Measurements from ENCODE around the gene COL5A1.

The COL5A1 gene

DNA sequence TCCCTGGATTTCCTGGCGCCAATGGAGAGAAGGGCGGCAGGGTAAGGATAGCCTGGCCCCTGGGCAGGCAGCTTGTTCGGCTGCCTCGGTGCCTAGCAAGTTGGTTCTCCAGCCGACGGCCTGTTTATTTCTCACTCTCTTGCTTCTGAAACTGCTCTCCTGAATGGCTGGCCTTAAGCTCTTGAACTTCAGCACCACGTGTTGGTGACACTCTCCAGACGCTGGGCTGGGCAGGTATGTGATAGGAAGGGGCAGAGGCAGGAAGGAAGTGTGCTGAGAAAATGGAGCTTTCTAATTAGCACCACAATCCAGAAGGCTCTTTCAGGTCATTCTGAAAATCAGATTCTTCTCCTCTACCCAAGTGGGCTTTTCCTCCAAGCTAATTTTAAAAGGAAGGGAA, 147.6 kb downstream of the COL5A1 start:
- DNase-seq (ENCODE audit: extremely low spot score) = no peak
- ChIA-PET POLR2A (no interaction called here), CTCF (no interaction called here)
- no peak for TF ChIP-seq CTCF (IDR thresholded peaks at IDR 0.05; ENCODE audit: control extremely low read depth, extremely low read depth, low read depth, missing control alignments)

GRCh38 chr9:134791009-134791408, 149.4 kb downstream of the COL5A1 start:
- TF ChIP-seq CTCF (IDR thresholded peaks at IDR 0.05; ENCODE audit: control extremely low read depth, extremely low read depth, low read depth, missing control alignments) = no peak
- ChIA-PET CTCF (no interaction called here), POLR2A (no interaction called here)
- DNase-seq (ENCODE audit: extremely low spot score) = no peak

- ChIA-PET POLR2A (no interaction called here), CTCF (interaction anchor here (2.5 kb wide), 1 partner anchor 10 kb away, joined by 6 read pairs; no protein-coding TSS in a partner anchor)
- no peak for TF ChIP-seq CTCF (IDR thresholded peaks at IDR 0.05; ENCODE audit: control extremely low read depth, extremely low read depth, low read depth, missing control alignments)
- no peak for DNase-seq (ENCODE audit: extremely low spot score)
Observed at GRCh38 chr9:134792627-134793026, 151.0 kb downstream of the COL5A1 start.

DNA sequence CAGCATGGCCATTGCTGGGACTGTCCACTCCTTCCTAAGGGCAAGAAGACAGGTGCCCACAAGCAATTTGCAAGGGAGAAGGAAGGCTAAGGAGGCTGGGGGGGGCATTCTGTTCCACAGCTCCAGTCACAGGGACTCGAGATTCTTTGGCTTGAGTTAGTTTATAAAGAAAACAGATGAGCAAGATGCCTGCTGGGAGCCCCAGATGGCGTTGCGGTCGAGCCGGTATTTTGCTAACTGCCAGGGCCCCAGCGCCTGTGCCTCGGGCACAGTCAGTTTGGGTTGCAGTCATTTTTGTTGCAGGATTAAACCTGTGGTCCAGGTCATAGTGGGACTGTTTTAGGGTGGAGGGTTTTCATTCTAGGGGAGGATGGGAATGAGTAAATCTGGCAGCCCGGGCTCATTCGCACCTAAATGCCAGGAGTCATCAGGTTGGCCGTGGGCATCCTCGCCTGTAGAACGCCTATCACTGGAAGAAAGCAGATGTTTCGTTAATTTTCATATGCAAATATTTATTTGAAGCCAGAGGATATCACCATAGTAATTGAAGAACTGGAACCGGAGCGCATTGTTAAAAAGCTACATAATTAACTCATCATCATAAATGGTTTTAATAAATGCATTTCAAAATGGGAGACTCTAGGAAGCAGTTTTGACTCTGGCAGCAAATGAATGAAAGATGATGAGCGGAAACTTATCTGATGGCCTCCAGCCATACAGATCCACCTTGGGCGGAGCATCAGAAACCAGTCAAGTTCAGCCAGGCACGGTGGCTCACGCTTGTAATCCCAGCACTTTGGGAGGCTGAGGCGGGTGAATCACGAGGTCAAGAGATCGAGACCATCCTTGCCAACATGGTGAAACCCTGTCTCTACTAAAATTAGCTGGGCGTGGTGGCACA, 151.9 kb downstream of the COL5A1 start:
- CTCF ChIA-PET = interaction anchor here (2.5 kb wide), 1 partner anchor 11 kb away, joined by 6 read pairs; no protein-coding TSS in a partner anchor
- no peak for TF ChIP-seq CTCF (IDR thresholded peaks at IDR 0.05; ENCODE audit: control extremely low read depth, extremely low read depth, low read depth, missing control alignments)
- no peak for DNase-seq (ENCODE audit: extremely low spot score)
- POLR2A ChIA-PET = no interaction called here

- TF ChIP-seq CTCF (IDR thresholded peaks at IDR 0.05; ENCODE audit: control extremely low read depth, extremely low read depth, low read depth, missing control alignments) = no peak
- DNase-seq (ENCODE audit: extremely low spot score) = no peak
- ChIA-PET CTCF (interaction anchor here (1.0 to 2.5 kb wide), 2 partner anchors 12 to 40 kb away, joined by 3 to 6 read pairs; no protein-coding TSS in a partner anchor), POLR2A (no interaction called here)
Observed at GRCh38 chr9:134794663-134795370, 153.2 kb downstream of the COL5A1 start.

DNA sequence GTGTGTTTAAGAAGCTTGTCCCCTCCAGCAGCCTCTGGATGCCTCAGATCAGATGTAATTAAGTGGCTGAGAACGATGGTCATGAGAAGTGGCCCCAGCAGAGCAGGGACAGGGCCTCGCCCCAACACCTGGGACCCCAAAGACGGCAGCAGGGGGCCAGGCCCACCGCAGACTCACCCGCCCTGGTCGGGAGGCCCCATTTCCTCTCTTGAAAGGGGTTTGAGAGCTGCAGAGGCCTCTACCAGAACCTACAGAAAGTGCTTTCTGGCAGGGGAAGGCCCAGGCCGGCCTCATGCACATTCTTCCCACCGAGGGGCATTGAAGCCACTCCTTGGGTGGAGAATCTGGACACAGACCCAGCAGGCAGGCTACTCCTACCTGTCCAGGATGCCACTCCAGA, 153.8 kb downstream of the COL5A1 start:
- ChIA-PET CTCF (no interaction called here), POLR2A (no interaction called here)
- no peak for DNase-seq (ENCODE audit: extremely low spot score)
- no peak for TF ChIP-seq CTCF (IDR thresholded peaks at IDR 0.05; ENCODE audit: control extremely low read depth, extremely low read depth, low read depth, missing control alignments)
